B cell (primary cell): ENCODE measurements around the gene PDE11A.

ENCODE experiments used
- EZH2 ChIP-seq: IDR thresholded peaks from 2 replicates; pipeline ENCODE4 v1.6.1; 2012; ENCODE audit warnings: borderline replicate concordance, low read depth, mild to moderate bottlenecking, moderate library complexity, low read length; ENCODE audit not compliant: insufficient read depth, poor library complexity, severe bottlenecking
- TF ChIP-seq, protein P1 (sequence below): fragments of 200-600 bp; IDR thresholded peaks from one replicate; pipeline ENCODE4 v1.8.0; 2022; ENCODE audit warnings: antibody characterized with exemption, mild to moderate bottlenecking

DNA sequence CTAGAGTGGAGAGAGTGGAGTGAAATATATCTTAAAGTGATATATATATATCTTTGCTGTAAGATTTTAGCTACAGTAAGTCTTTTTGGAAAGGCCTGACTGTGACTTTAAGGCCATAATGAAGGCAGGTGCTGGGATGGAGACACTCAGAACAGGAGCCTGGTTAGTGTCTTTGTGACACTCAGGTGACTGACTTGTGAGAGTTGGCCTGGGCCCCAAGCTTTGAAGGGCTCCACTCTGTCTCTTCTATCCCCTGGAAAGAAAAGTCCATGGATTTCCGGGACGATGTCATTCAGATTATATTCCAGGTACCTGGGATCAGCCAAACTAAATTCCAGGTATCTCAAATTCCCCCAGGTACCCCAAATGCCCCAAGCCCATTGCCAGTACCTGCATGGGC, 276.6 kb downstream of the PDE11A start:
- TF ChIP-seq, protein P1, sequence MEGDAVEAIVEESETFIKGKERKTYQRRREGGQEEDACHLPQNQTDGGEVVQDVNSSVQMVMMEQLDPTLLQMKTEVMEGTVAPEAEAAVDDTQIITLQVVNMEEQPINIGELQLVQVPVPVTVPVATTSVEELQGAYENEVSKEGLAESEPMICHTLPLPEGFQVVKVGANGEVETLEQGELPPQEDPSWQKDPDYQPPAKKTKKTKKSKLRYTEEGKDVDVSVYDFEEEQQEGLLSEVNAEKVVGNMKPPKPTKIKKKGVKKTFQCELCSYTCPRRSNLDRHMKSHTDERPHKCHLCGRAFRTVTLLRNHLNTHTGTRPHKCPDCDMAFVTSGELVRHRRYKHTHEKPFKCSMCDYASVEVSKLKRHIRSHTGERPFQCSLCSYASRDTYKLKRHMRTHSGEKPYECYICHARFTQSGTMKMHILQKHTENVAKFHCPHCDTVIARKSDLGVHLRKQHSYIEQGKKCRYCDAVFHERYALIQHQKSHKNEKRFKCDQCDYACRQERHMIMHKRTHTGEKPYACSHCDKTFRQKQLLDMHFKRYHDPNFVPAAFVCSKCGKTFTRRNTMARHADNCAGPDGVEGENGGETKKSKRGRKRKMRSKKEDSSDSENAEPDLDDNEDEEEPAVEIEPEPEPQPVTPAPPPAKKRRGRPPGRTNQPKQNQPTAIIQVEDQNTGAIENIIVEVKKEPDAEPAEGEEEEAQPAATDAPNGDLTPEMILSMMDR, result no peak
- no peak for TF ChIP-seq EZH2
